ENCODE results near the gene ESRRA. TPM values are rescaled to one million over a fixed set of nuclear protein-coding genes. Genes with fewer than 3 reads are reported as not detected.

ESRRA gene
- polyA plus RNA-seq, 1 donor (not counting 4 experiments of a cell fraction or from before 2014, with no cell fraction given), result 20.8 TPM

GRCh38 chr11:64259533-64260067 is 45.7 kb upstream of the ESRRA start:
- dilution Hi-C loops (cut with MboI; ENCODE audit: extremely low pct_ligation_motif_present, low sequenced_read_pairs), result no loop called here
- Histone ChIP-seq H3K9me1 (ENCODE audit: control insufficient read depth, extremely low read depth, insufficient read depth, low read length) (peaks cover 2% of the 10 kb centered on the region), H3K4me3 (ENCODE audit: control insufficient read depth in 2 of 3, extremely low read depth in 1 of 3, insufficient read depth in 2 of 3, low read depth in 1 of 3, low read length in 3 of 3) (no peak overlapping the region), H3K27me3 (ENCODE audit: control insufficient read depth, extremely low read depth, insufficient read depth, low read length) (no peaks in the 10 kb centered on the region), H3K27ac (ENCODE audit: control insufficient read depth, insufficient read depth, low read length) (no peak overlapping the region), H3K9ac (ENCODE audit: control insufficient read depth, extremely low read depth, insufficient read depth, low read length) (no peak overlapping the region), H3K79me2 (ENCODE audit: control insufficient read depth, insufficient read depth, low read length) (peaks cover 16% of the 10 kb centered on the region), H3K36me3 (ENCODE audit: control insufficient read depth in 2 of 2, extremely low read depth in 1 of 2, insufficient read depth in 2 of 2, low read length in 2 of 2) (peaks cover 53 to 77% of the 10 kb centered on the region in 2 experiments), H4K20me1 (ENCODE audit: control insufficient read depth, extremely low read depth, insufficient read depth, low read length) (no peaks in the 10 kb centered on the region), H3K4me1 (ENCODE audit: control insufficient read depth, extremely low read depth, insufficient read depth, low read length) (peaks cover 17% of the 10 kb centered on the region), H3K4me2 (ENCODE audit: control insufficient read depth, extremely low read depth, insufficient read depth, low read depth, low read length) (no peak overlapping the region), H2AFZ (ENCODE audit: control insufficient read depth, low read length) (no peak overlapping the region), H3K9me3 (ENCODE audit: control insufficient read depth, low read depth, low read length) (no peaks in the 10 kb centered on the region)
- TF ChIP-seq, protein P1, sequence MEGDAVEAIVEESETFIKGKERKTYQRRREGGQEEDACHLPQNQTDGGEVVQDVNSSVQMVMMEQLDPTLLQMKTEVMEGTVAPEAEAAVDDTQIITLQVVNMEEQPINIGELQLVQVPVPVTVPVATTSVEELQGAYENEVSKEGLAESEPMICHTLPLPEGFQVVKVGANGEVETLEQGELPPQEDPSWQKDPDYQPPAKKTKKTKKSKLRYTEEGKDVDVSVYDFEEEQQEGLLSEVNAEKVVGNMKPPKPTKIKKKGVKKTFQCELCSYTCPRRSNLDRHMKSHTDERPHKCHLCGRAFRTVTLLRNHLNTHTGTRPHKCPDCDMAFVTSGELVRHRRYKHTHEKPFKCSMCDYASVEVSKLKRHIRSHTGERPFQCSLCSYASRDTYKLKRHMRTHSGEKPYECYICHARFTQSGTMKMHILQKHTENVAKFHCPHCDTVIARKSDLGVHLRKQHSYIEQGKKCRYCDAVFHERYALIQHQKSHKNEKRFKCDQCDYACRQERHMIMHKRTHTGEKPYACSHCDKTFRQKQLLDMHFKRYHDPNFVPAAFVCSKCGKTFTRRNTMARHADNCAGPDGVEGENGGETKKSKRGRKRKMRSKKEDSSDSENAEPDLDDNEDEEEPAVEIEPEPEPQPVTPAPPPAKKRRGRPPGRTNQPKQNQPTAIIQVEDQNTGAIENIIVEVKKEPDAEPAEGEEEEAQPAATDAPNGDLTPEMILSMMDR (optimal IDR thresholded peaks at IDR 0.05 in 1 of 3, IDR thresholded peaks at IDR 0.05 in 1 of 3, conservative IDR thresholded peaks at IDR 0.05 in 1 of 3; ENCODE audit: extremely low read depth in 1 of 3, insufficient read depth in 2 of 3, low read length in 3 of 3), result no peak
- no peak for TF ChIP-seq EZH2 (IDR thresholded peaks at IDR 0.05; ENCODE audit: low read length)
- DNase-seq (ENCODE audit: low read depth, low spot score), result no peak
- no peak for FAIRE-seq

DNA sequence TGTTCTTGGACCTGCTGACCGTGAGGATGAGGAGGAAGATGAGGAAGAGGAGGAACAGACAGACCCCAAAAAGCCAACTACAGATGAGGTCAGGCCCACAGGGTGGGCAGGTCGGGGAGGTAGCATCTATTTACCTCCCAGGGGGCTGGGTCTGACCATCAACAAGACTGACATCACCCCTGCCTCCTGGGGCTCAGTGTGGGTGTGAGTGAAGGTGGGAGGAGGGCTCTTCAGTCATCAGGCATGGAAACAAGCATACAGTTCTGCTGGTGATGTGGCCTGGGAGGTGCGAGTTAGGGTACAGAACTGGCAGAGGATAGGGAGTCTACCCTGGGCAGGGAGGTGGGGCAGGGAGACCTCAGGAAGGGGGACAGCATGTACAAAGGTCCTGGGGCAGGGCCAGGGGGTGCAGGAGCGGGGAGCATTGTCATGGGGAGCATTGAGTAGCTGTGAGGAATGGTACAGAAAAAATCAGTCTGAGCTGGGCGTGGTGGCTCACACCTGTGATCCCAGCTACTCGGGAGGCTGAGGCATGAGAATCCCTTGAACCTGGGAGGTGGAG is 45.1 kb upstream of the ESRRA start:
- H3K4me2 ChIP-seq (ENCODE audit: control insufficient read depth, extremely low read depth, insufficient read depth, low read depth, low read length), result no peak overlapping the region
- no peak for DNase-seq (ENCODE audit: low read depth, low spot score)
- dilution Hi-C loops (cut with MboI; ENCODE audit: extremely low pct_ligation_motif_present, low sequenced_read_pairs), result no loop called here
- no peaks in the 10 kb centered on the region for H3K27me3 ChIP-seq (ENCODE audit: control insufficient read depth, extremely low read depth, insufficient read depth, low read length)
- H3K79me2 ChIP-seq (ENCODE audit: control insufficient read depth, insufficient read depth, low read length), result peaks cover 14% of the 10 kb centered on the region
- H3K27ac ChIP-seq (ENCODE audit: control insufficient read depth, insufficient read depth, low read length), result no peak overlapping the region
- no peaks in the 10 kb centered on the region for H4K20me1 ChIP-seq (ENCODE audit: control insufficient read depth, extremely low read depth, insufficient read depth, low read length)
- no peaks in the 10 kb centered on the region for H3K9me3 ChIP-seq (ENCODE audit: control insufficient read depth, low read depth, low read length)
- H3K4me1 ChIP-seq (ENCODE audit: control insufficient read depth, extremely low read depth, insufficient read depth, low read length), result peaks cover 17% of the 10 kb centered on the region
- FAIRE-seq, result no peak
- TF ChIP-seq, protein P1 (optimal IDR thresholded peaks at IDR 0.05 in 1 of 3, IDR thresholded peaks at IDR 0.05 in 1 of 3, conservative IDR thresholded peaks at IDR 0.05 in 1 of 3; ENCODE audit: extremely low read depth in 1 of 3, insufficient read depth in 2 of 3, low read length in 3 of 3), result no peak
- no peak for TF ChIP-seq EZH2 (IDR thresholded peaks at IDR 0.05; ENCODE audit: low read length)
- no peak overlapping the region for H2AFZ ChIP-seq (ENCODE audit: control insufficient read depth, low read length)
- no peak overlapping the region for H3K9ac ChIP-seq (ENCODE audit: control insufficient read depth, extremely low read depth, insufficient read depth, low read length)
- peaks cover 51 to 72% of the 10 kb centered on the region in 2 experiments for H3K36me3 ChIP-seq (ENCODE audit: control insufficient read depth in 2 of 2, extremely low read depth in 1 of 2, insufficient read depth in 2 of 2, low read length in 2 of 2)
- H3K9me1 ChIP-seq (ENCODE audit: control insufficient read depth, extremely low read depth, insufficient read depth, low read length), result peaks cover 2% of the 10 kb centered on the region
- no peak overlapping the region for H3K4me3 ChIP-seq (ENCODE audit: control insufficient read depth in 2 of 3, extremely low read depth in 1 of 3, insufficient read depth in 2 of 3, low read depth in 1 of 3, low read length in 3 of 3)
